Psoas muscle (tissue), 8 donors: ENCODE results near the gene CEP104. TPM values are rescaled to one million over a fixed set of nuclear protein-coding genes. Genes with fewer than 3 reads are reported as not detected.

ENCODE experiments used
- ATAC-seq, 4 donors: fragments of 200-7000 bp; cut with Tn5 transposase; one replicate each; pipeline ENCODE4 v1.9.1; 2020; ENCODE audit warnings: moderate library complexity in 3 of 4, mild to moderate bottlenecking in 2 of 4
- DNase-seq, 2 donors: peaks; one replicate each; pipeline ENCODE4 v3.0.0-alpha.2; 2020
- H3K27ac ChIP-seq: fragments of 200-600 bp; one replicate; pipeline ENCODE4 v1.8.0; 2022
- H3K27me3 ChIP-seq, 3 donors: fragments of 200-600 bp in 1 of 3; one replicate each; pipeline versions ENCODE4 v1.6.1 to v1.8.0; 2013 to 2022; ENCODE audit warnings: low read length in 2 of 3, mild to moderate bottlenecking in 2 of 3, moderate library complexity in 1 of 3; ENCODE audit not compliant: insufficient read depth in 3 of 3
- H3K36me3 ChIP-seq, 2 donors: fragments of 200-600 bp in 1 of 2; one replicate each; pipeline versions ENCODE4 v1.6.1 to v1.8.0; 2013 to 2022; ENCODE audit warnings: low read depth in 1 of 2, mild to moderate bottlenecking in 1 of 2, moderate library complexity in 1 of 2; ENCODE audit not compliant: insufficient read depth in 1 of 2
- H3K4me1 ChIP-seq: fragments of 200-600 bp; one replicate; pipeline ENCODE4 v1.8.0; 2022
- H3K4me3 ChIP-seq: fragments of 200-600 bp; one replicate; pipeline ENCODE4 v1.8.0; 2022; ENCODE audit warnings: mild to moderate bottlenecking
- H3K9me3 ChIP-seq: fragments of 200-600 bp; one replicate; pipeline ENCODE4 v1.8.0; 2022
- WGBS, 3 donors: extraction: QIAGEN DNeasy Blood & Tissue Kit; methylation state at CpG; one replicate each; pipeline versions ENCODE4 v1.1.6 to v1.1.7; 2013; 5-methylcytosine and 5-hydroxymethylcytosine counted together
- intact Hi-C, 2 donors: fragments of 100-400 bp; cut with DNase I; formaldehyde crosslinking; loops; one replicate each; pipeline versions ENCODE4 v1.11.0 to v1.14.2; 2022
- polyA plus RNA-seq, 3 donors: library from polyadenylated mRNA; stranded (reverse); fragments of 200-250 nt; gene quantifications; one replicate each; pipeline ENCODE4 v1.2.3, GENCODE V29; 2013
- total RNA-seq, 4 donors: library from RNA; stranded (reverse); fragmentation: NEBNext Ultra II Directional in 2 of 4; extraction: Animal tissue kit (Norgen Biotek cat#: 25700) in 2 of 4; gene quantifications; one replicate each; pipeline versions ENCODE4 v1.2.1 to v1.2.4, GENCODE V29; 2021 to 2023
- TF ChIP-seq, protein P1 (sequence below): fragments of 200-600 bp; IDR thresholded peaks from one replicate; pipeline ENCODE4 v1.8.0; 2022; ENCODE audit warnings: antibody characterized with exemption
- donor health status: healthy with polysubstance abuse.
- donor health status: DM: no; HTN: no; CAD: no; lungs with moderate emphysema.
- donor health status: Bipolar disorder and iron deficiency.
- donor health status: healthy.
- donor health status: DM: yes; HTN: yes; CAD: no.
- donor health status: DM: no; HTN: no; CAD: no.
- donor health status: DM: no; HTN: no; CAD: no.
- donor health status: DM: yes; HTN: yes; CAD: no.

Gene CEP104
- total and polyA plus RNA-seq, 7 donors: 9.0 to 37.7 (median 31.3) TPM

DNA sequence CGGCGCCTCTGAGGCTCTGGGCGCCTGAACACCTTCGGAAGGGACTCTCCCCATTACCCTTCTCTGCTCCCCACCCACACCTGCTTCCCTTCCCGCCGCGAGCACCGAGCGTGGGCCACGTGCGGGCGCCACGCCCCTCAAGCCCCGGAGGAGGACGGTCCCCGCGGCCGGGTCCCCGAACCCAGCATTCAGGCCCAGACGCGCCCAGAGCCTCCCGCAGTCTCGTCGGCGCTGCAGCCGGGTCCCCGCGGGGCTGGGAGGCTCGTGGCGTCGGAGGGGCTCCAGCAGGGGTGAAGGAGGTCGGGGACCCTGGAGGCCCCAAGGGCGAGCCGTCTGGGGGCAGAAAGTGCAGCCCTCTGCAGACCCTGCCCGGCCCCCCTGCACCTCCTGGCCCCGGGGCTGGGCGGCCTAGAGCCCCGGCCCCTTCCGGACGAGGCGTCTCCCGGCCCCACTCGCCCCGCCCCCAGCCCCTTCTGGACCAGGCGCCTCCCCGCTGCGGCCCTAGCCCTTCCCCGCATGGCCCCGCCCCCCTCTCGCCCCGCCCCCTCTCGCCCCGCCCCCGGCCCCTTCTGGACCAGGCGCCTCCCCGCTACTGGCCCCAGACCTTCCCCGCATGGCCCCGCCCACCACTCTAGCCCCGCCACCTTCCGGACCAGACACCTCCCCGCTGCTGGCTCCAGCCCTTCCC lies 84.8 kb downstream of the CEP104 start:
- Histone ChIP-seq H3K27ac (peak overlapping the region; percentile 38), H3K36me3 (no peaks in the 10 kb centered on the region), H3K4me1 (peaks cover 22% of the 10 kb centered on the region), H3K9me3 (no peaks in the 10 kb centered on the region), H3K27me3 (no peaks in the 10 kb centered on the region), H3K4me3 (peak overlapping the region; percentile 77)
- DNase-seq (peak; percentile 90 to 94), ATAC-seq (peak; percentile 82 to 85 (median 85))
- WGBS, 3 donors: 1 to 4% (median 3%) methylated on average over 16 to 60 of the region's 61 CpGs
- TF ChIP-seq, protein P1, sequence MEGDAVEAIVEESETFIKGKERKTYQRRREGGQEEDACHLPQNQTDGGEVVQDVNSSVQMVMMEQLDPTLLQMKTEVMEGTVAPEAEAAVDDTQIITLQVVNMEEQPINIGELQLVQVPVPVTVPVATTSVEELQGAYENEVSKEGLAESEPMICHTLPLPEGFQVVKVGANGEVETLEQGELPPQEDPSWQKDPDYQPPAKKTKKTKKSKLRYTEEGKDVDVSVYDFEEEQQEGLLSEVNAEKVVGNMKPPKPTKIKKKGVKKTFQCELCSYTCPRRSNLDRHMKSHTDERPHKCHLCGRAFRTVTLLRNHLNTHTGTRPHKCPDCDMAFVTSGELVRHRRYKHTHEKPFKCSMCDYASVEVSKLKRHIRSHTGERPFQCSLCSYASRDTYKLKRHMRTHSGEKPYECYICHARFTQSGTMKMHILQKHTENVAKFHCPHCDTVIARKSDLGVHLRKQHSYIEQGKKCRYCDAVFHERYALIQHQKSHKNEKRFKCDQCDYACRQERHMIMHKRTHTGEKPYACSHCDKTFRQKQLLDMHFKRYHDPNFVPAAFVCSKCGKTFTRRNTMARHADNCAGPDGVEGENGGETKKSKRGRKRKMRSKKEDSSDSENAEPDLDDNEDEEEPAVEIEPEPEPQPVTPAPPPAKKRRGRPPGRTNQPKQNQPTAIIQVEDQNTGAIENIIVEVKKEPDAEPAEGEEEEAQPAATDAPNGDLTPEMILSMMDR: no peak
- intact Hi-C loops: no loop called here

DNA sequence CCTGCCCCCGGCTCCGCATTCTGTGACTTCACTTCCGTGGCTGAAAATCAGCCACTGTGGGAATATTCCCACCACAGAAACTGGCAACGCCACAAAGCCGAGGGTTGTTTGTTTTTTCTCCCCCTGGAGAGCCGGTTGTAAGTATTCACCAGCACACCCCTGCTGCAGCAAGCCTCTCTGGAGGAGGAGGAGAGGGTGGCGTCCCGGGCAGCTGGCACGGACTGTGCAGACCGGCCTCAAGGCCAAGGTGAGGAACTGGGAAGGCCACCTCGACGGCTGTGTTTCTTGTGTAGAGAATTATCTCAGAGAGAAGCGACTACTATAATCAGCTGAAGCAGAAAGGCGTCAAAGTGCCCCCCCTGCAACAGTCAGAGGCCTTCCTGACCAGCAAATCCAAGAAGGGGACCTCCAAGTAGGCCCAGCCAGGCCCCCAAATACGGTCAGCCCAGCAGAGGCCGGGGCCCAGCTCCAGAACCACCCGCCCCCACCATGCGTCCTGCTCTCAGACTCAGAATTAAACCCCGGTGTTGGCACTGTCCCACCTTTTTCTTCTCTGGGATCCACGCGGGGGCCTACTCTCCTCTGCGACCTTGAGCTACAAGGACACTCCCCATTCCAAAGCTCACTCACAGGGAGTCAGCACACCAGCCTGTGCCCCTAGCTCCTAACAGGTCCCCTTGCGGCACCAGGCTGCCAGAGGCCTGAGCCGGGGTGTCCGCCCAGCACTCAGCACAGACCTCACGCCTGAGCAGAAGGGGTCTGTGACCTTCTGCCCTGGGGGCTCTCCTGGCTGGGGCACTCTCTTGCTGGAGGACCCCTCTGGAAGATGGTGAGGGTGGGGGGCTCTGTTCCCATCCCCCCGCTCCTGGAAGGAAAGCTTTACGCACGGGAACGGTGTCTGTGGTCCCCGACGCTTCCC lies 85.6 kb downstream of the CEP104 start:
- DNase-seq: peak in 1 of 2 donors; percentile 53
- Histone ChIP-seq H3K9me3 (no peaks in the 10 kb centered on the region), H3K27me3 (no peaks in the 10 kb centered on the region), H3K4me3 (peak overlapping the region; percentile 77), H3K27ac (no peak overlapping the region), H3K4me1 (peaks cover 22% of the 10 kb centered on the region), H3K36me3 (no peaks in the 10 kb centered on the region)
- WGBS, 3 donors: 52 to 55% (median 52%) methylated on average over 30 to 32 of the region's 32 CpGs
- no peak for ATAC-seq
- TF ChIP-seq, protein P1: no peak
- intact Hi-C loops: no loop called here

DNA sequence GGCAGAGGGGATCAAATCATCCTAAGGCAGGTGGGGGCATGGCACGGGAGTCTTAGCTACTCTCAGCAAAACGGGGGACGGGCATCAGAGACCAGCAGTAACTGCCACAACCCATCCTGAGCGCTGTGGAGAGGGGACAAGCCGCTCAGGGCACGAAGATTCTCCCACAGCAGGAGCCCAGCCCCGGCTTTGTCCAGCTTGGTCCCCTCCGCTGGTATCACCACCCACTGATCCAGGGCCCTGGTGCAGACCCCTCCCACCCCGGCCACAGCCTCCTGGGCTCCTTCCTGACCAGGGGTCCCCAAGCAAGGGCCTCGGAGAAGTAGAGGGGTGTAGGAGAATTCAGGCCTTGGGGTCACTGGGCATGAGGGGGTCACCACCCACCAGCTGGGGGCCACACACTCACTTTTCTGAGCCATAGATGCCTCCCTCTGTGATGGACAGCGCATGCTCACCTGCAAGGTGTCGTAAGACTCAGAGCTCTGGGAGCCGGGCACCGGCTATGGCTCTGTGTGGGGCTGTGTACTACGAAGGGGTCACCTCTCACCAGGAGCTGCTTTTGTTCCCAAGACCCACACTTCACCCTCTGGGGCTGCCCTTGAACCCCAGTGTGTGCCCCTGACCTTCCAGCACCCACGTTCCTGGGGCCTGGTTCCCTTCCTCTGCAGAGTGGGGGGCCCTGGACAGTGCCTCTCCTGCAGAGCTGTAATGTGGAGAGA lies 86.8 kb downstream of the CEP104 start:
- DNase-seq: peak in 1 of 2 donors; percentile 50
- no peak overlapping the region for H3K4me3 ChIP-seq

DNA sequence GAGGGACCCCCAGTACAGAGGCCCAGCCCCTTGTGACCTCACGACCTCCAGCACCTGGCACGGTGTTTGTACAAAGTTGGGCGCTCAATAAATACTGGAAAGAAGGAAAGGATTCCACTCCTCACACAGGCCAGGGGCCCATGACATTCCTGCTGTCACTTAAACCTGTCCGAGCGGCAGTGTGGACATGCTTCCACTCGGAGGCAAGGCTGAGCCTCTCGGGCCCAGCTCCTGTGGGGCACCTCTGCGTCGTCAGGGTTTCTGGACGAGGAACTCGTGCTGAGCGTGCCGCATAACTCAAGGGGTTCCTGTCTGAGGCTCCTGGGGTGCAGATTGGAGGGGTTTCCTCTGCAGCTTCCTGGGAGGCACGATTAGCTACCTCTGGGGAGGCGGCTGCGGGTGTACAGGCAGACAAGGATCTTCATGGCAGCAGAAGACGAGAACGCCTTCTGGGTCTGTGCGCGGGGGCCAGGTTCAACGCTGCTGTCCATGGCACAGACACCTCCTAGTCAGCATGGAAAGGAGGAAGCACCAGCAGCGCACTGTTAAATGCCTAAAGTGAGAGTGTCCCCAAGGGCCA lies 88.1 kb downstream of the CEP104 start:
- no peaks in the 10 kb centered on the region for H3K9me3 ChIP-seq
- intact Hi-C loops: no loop called here
- no peaks in the 10 kb centered on the region for H3K27me3 ChIP-seq
- TF ChIP-seq, protein P1: no peak
- no peaks in the 10 kb centered on the region for H3K36me3 ChIP-seq
- DNase-seq (no peak), ATAC-seq (no peak)
- 89 to 91% (median 90%) methylated on average over 22 of the region's 22 CpGs for WGBS, 3 donors
- H3K4me3 ChIP-seq: no peak overlapping the region
- no peak overlapping the region for H3K27ac ChIP-seq
- peaks cover 10% of the 10 kb centered on the region for H3K4me1 ChIP-seq

More for the DNA sequence above, 86.8 kb downstream of the CEP104 start:
- Histone ChIP-seq H3K36me3 (no peaks in the 10 kb centered on the region), H3K27ac (no peak overlapping the region), H3K4me1 (peaks cover 10% of the 10 kb centered on the region), H3K9me3 (no peaks in the 10 kb centered on the region), H3K27me3 (no peaks in the 10 kb centered on the region)
- intact Hi-C loops: no loop called here
- 90 to 92% (median 92%) methylated on average over 15 to 16 of the region's 16 CpGs for WGBS, 3 donors
- no peak for ATAC-seq
- TF ChIP-seq, protein P1: no peak
